ENCODE results near the gene TRIM27. TPM values are rescaled to one million over a fixed set of nuclear protein-coding genes. Genes with fewer than 3 reads are reported as not detected.
"Not testable (repeated sequence)": the region's sequence is repeated elsewhere in the genome, so short reads cannot be mapped to it uniquely, and the experiment has no call there.

Gene TRIM27
- total RNA-seq, 1 donor from 2014 or later, result 54.5 TPM

- H2AFZ ChIP-seq (ENCODE audit: low read depth, low read length), result no peak overlapping the region
- TF ChIP-seq EZH2 (IDR thresholded peaks at IDR 0.05; ENCODE audit: insufficient read depth, low read length), result no peak
- TF ChIP-seq, protein P1, sequence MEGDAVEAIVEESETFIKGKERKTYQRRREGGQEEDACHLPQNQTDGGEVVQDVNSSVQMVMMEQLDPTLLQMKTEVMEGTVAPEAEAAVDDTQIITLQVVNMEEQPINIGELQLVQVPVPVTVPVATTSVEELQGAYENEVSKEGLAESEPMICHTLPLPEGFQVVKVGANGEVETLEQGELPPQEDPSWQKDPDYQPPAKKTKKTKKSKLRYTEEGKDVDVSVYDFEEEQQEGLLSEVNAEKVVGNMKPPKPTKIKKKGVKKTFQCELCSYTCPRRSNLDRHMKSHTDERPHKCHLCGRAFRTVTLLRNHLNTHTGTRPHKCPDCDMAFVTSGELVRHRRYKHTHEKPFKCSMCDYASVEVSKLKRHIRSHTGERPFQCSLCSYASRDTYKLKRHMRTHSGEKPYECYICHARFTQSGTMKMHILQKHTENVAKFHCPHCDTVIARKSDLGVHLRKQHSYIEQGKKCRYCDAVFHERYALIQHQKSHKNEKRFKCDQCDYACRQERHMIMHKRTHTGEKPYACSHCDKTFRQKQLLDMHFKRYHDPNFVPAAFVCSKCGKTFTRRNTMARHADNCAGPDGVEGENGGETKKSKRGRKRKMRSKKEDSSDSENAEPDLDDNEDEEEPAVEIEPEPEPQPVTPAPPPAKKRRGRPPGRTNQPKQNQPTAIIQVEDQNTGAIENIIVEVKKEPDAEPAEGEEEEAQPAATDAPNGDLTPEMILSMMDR (IDR thresholded peaks at IDR 0.05; ENCODE audit: insufficient read depth, low read depth, low read length), result no peak
- H3K79me2 ChIP-seq (ENCODE audit: insufficient read depth, low read length), result no peaks in the 10 kb centered on the region
- DNase-seq (ENCODE audit: low read depth) (no peak), FAIRE-seq (no peak)
- no peak overlapping the region for H3K4me3 ChIP-seq (ENCODE audit: insufficient read depth, low read depth, low read length)
- Mint-ChIP-seq H3K27ac (ENCODE audit: unreplicated experiment) (no peak overlapping the region), H3K36me3 (ENCODE audit: low read depth, unreplicated experiment) (no peaks in the 10 kb centered on the region), H3K27me3 (ENCODE audit: low read depth, unreplicated experiment) (peaks cover 1% of the 10 kb centered on the region), H3K4me3 (ENCODE audit: unreplicated experiment) (no peak overlapping the region), H3K4me1 (ENCODE audit: low read depth, unreplicated experiment) (peaks cover 3% of the 10 kb centered on the region), H3K9me3 (ENCODE audit: unreplicated experiment) (no peaks in the 10 kb centered on the region)
- H3K27me3 ChIP-seq (ENCODE audit: insufficient read depth, low read length), result no peaks in the 10 kb centered on the region
- H3K27ac ChIP-seq (ENCODE audit: low read depth, low read length), result no peak overlapping the region
- no peaks in the 10 kb centered on the region for H3K9me3 ChIP-seq (ENCODE audit: insufficient read depth, low read depth, low read length)
- H3K4me1 ChIP-seq (ENCODE audit: insufficient read depth, low read length), result peaks cover 10% of the 10 kb centered on the region
- H3K36me3 ChIP-seq (ENCODE audit: insufficient read depth, low read length), result no peaks in the 10 kb centered on the region
- H4K20me1 ChIP-seq (ENCODE audit: insufficient read depth, low read length), result no peaks in the 10 kb centered on the region
- H3K9ac ChIP-seq (ENCODE audit: low read length), result no peak overlapping the region
- H3K4me2 ChIP-seq (ENCODE audit: low read length), result no peak overlapping the region
Measured at GRCh38 chr6:28868873-28869272, 54.9 kb downstream of the TRIM27 start.

GRCh38 chr6:28867086-28867409 lies 56.7 kb downstream of the TRIM27 start:
- H3K27ac ChIP-seq (ENCODE audit: low read depth, low read length), result no peak overlapping the region
- DNase-seq (ENCODE audit: low read depth), result peak; percentile 12
- no peaks in the 10 kb centered on the region for H3K9me3 Mint-ChIP-seq (ENCODE audit: unreplicated experiment)

GRCh38 chr6:28866205-28867085 lies 57.3 kb downstream of the TRIM27 start:
- not testable (repeated sequence) for H3K27me3 Mint-ChIP-seq (ENCODE audit: low read depth, unreplicated experiment); FAIRE-seq; H3K9me3 ChIP-seq (ENCODE audit: insufficient read depth, low read depth, low read length); H3K36me3 ChIP-seq (ENCODE audit: insufficient read depth, low read length); H3K79me2 ChIP-seq (ENCODE audit: insufficient read depth, low read length); H3K27ac ChIP-seq (ENCODE audit: low read depth, low read length); H3K9me3 Mint-ChIP-seq (ENCODE audit: unreplicated experiment); H3K4me1 Mint-ChIP-seq (ENCODE audit: low read depth, unreplicated experiment); H3K27ac Mint-ChIP-seq (ENCODE audit: unreplicated experiment); H3K27me3 ChIP-seq (ENCODE audit: insufficient read depth, low read length); H3K36me3 Mint-ChIP-seq (ENCODE audit: low read depth, unreplicated experiment); H4K20me1 ChIP-seq (ENCODE audit: insufficient read depth, low read length)
- H3K4me2 ChIP-seq (ENCODE audit: low read length), result peak overlapping the region; percentile 87
- peak overlapping the region; percentile 83 for H3K4me3 Mint-ChIP-seq (ENCODE audit: unreplicated experiment)
- DNase-seq (ENCODE audit: low read depth), result peak; percentile 34
- peaks cover 10% of the 10 kb centered on the region for H3K4me1 ChIP-seq (ENCODE audit: insufficient read depth, low read length)
- H2AFZ ChIP-seq (ENCODE audit: low read depth, low read length), result peak overlapping the region; percentile 88
- H3K9ac ChIP-seq (ENCODE audit: low read length), result peak overlapping the region; percentile 25
- peak overlapping the region; percentile 63 for H3K4me3 ChIP-seq (ENCODE audit: insufficient read depth, low read depth, low read length)

More at GRCh38 chr6:28867086-28867409, 56.7 kb downstream of the TRIM27 start:
- TF ChIP-seq EZH2 (IDR thresholded peaks at IDR 0.05; ENCODE audit: insufficient read depth, low read length), result no peak
- TF ChIP-seq, protein P1 (IDR thresholded peaks at IDR 0.05; ENCODE audit: insufficient read depth, low read depth, low read length), result no peak
- no peaks in the 10 kb centered on the region for H3K9me3 ChIP-seq (ENCODE audit: insufficient read depth, low read depth, low read length)
- no peak overlapping the region for H3K27ac Mint-ChIP-seq (ENCODE audit: unreplicated experiment)
- H2AFZ ChIP-seq (ENCODE audit: low read depth, low read length), result peak overlapping the region; percentile 88
- peak overlapping the region; percentile 25 for H3K9ac ChIP-seq (ENCODE audit: low read length)
- H3K27me3 ChIP-seq (ENCODE audit: insufficient read depth, low read length), result no peaks in the 10 kb centered on the region
- H3K36me3 ChIP-seq (ENCODE audit: insufficient read depth, low read length), result no peaks in the 10 kb centered on the region
- no peak for FAIRE-seq
- peaks cover 10% of the 10 kb centered on the region for H3K4me1 ChIP-seq (ENCODE audit: insufficient read depth, low read length)
- no peaks in the 10 kb centered on the region for H3K79me2 ChIP-seq (ENCODE audit: insufficient read depth, low read length)
- peak overlapping the region; percentile 63 for H3K4me3 ChIP-seq (ENCODE audit: insufficient read depth, low read depth, low read length)
- H3K36me3 Mint-ChIP-seq (ENCODE audit: low read depth, unreplicated experiment), result no peaks in the 10 kb centered on the region
- peaks cover 3% of the 10 kb centered on the region for H3K4me1 Mint-ChIP-seq (ENCODE audit: low read depth, unreplicated experiment)
- peak overlapping the region; percentile 87 for H3K4me2 ChIP-seq (ENCODE audit: low read length)
- no peaks in the 10 kb centered on the region for H4K20me1 ChIP-seq (ENCODE audit: insufficient read depth, low read length)
- peaks cover 1% of the 10 kb centered on the region for H3K27me3 Mint-ChIP-seq (ENCODE audit: low read depth, unreplicated experiment)
- peak overlapping the region; percentile 83 for H3K4me3 Mint-ChIP-seq (ENCODE audit: unreplicated experiment)
